ENCODE measurements around the gene USP24.

USP24 gene

DNA sequence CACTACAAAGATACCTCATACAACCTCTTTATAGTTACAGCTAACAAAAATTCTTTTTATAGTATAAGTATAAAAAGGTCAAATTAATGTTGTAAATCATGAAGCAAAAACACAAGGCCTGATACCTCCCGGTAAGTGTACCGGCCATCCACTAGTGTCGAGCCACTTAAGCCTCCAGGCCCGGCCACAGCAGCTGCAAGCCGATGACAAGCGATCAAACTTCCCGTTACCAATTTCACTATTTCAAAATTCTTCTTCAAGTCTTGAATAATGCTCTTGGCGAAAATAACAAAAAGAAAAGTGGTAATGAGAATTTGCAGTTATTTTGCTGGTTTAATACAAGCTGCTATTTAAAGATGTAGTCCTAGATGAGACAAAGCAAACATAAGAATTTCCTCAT is 67.6 kb downstream of the USP24 start:
- TF ChIP-seq, protein P1, sequence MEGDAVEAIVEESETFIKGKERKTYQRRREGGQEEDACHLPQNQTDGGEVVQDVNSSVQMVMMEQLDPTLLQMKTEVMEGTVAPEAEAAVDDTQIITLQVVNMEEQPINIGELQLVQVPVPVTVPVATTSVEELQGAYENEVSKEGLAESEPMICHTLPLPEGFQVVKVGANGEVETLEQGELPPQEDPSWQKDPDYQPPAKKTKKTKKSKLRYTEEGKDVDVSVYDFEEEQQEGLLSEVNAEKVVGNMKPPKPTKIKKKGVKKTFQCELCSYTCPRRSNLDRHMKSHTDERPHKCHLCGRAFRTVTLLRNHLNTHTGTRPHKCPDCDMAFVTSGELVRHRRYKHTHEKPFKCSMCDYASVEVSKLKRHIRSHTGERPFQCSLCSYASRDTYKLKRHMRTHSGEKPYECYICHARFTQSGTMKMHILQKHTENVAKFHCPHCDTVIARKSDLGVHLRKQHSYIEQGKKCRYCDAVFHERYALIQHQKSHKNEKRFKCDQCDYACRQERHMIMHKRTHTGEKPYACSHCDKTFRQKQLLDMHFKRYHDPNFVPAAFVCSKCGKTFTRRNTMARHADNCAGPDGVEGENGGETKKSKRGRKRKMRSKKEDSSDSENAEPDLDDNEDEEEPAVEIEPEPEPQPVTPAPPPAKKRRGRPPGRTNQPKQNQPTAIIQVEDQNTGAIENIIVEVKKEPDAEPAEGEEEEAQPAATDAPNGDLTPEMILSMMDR (IDR thresholded peaks at IDR 0.05; ENCODE audit: borderline replicate concordance, control extremely low read depth, extremely low read depth, insufficient read depth, missing control alignments): no peak
- DNase-seq (ENCODE audit: low spot score): no peak
- in situ Hi-C loops (cut with MboI; ENCODE audit: low sequenced_read_pairs, unreplicated experiment): no loop called here

DNA sequence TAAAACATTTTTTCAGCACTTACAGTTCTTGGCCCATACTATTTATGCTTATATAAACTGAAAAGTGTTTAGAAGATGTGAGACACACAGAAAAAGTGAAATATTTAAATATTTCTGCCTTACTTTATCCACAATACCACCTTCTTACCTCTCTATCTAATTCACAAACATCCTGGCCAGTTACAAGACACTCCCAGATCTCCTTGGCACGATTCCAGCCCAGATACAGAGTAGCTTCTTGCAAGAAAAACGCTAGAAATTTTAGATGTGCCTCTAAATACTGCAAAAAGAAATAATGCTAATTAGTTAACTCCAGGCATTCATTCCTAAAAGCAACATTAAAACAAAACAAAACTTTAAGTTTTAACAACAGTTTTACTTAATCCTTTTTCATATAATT is 68.4 kb downstream of the USP24 start:
- no peak for DNase-seq (ENCODE audit: low spot score)
- TF ChIP-seq, protein P1 (IDR thresholded peaks at IDR 0.05; ENCODE audit: borderline replicate concordance, control extremely low read depth, extremely low read depth, insufficient read depth, missing control alignments): no peak
- in situ Hi-C loops (cut with MboI; ENCODE audit: low sequenced_read_pairs, unreplicated experiment): no loop called here

DNA sequence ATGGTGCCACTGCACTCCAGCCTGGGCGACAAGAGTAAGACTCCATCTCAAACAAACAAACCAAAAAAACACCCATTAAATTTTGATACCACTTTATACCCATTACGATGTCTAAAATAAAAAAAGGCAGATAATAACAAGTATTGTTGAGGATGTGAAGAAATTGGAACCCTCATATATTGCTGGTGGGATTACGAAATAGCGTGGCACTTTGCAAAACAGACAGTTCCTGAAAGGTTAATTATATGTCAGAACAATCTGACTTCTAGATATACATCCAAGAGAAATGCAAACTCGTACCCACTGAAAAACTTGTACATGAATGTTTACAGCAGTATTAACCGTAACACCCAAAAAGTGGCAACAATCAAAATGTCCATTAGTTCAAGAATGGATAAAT is 70.3 kb downstream of the USP24 start:
- DNase-seq (ENCODE audit: low spot score): no peak
- in situ Hi-C loops (cut with MboI; ENCODE audit: low sequenced_read_pairs, unreplicated experiment): no loop called here
- TF ChIP-seq, protein P1 (IDR thresholded peaks at IDR 0.05; ENCODE audit: borderline replicate concordance, control extremely low read depth, extremely low read depth, insufficient read depth, missing control alignments): no peak

DNA sequence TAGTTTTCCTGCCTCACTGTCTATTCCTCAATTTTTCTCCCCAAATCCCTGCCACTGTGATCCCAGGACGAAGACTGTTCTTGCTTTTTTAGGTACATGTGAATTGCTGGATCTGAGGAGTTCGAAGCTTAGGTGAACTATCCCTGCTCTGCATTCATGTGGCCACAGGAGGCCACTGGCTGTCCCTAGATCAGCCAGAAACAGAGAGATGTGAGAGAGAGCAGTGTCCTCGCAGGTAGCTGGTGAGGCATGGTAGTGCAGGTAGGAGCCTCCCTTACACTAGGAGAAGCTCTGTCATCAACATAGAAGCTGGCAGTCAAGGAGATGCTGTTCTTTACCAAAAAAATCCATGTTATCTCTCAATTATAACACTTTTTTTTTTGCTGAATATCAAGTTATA is 71.5 kb downstream of the USP24 start:
- DNase-seq (ENCODE audit: low spot score): no peak
- TF ChIP-seq, protein P1 (IDR thresholded peaks at IDR 0.05; ENCODE audit: borderline replicate concordance, control extremely low read depth, extremely low read depth, insufficient read depth, missing control alignments): no peak
- in situ Hi-C loops (cut with MboI; ENCODE audit: low sequenced_read_pairs, unreplicated experiment): no loop called here

DNA sequence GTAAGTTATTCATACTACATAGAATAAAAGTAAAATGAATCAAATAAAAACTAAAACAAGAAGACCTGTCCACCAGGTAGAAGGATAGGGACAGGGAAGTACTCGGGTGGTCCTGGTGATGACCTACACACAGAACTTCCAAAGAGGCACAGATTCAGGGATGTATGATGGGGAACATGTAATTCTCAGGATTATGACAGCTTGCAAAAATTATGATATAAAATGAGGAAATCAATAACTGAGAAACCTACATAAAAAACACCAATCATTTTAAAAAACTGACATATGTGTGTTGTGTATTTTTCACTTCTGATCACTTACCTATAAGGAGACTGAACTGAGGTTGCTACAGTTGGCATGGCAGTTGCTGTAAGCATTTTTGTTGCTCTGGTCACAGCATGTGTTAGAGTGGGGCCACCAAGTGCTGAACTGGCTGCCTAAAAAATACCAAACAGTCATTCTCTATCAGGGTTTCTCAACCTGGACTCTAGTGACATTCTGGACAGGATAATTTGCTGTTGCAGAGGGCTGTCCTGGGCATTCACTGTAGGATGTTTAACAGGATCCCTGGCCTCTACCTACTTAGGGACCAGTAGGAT is 73.8 kb downstream of the USP24 start:
- TF ChIP-seq, protein P1 (IDR thresholded peaks at IDR 0.05; ENCODE audit: borderline replicate concordance, control extremely low read depth, extremely low read depth, insufficient read depth, missing control alignments): no peak
- in situ Hi-C loops (cut with MboI; ENCODE audit: low sequenced_read_pairs, unreplicated experiment): no loop called here
- DNase-seq (ENCODE audit: low spot score): no peak

DNA sequence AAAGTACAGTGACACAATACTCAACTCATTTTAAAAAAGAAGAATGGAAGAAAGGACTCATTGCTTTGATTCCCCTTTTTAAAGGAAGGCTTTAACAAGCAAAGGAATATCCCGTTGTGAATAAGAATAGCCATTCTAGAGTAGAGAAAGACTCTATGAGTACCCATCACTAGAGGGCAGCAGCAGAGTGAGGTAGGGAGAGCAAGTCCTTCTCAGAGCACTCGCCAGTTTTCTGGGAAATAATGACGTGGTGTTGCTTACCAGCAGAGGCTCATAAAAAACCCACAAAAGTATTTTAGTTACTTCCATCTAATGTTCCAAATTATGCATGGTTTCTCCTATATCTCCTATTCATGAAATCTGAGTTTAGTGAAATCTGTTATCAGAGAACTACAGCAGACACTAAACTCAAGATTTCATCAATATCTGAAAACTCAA is 74.6 kb downstream of the USP24 start:
- in situ Hi-C loops (cut with MboI; ENCODE audit: low sequenced_read_pairs, unreplicated experiment): no loop called here
- TF ChIP-seq, protein P1 (IDR thresholded peaks at IDR 0.05; ENCODE audit: borderline replicate concordance, control extremely low read depth, extremely low read depth, insufficient read depth, missing control alignments): peak; percentile 59
- peak; percentile 43 for DNase-seq (ENCODE audit: low spot score)
